Fibroblast of skin of left quadriceps (primary cell): ENCODE results near the gene HLA-DOB.

Source experiments
- DNase-seq, 2 experiments: peaks; one replicate each; pipeline ENCODE4 v3.0.0-alpha.2; 2013; ENCODE audit warnings: low read depth in 2 of 2

HLA-DOB gene

GRCh38 chr6:32843331-32843978 lies 26.7 kb upstream of the HLA-DOB start:
- no peak for DNase-seq

GRCh38 chr6:32842690-32843089 lies 25.9 kb upstream of the HLA-DOB start:
- no peak for DNase-seq

DNA sequence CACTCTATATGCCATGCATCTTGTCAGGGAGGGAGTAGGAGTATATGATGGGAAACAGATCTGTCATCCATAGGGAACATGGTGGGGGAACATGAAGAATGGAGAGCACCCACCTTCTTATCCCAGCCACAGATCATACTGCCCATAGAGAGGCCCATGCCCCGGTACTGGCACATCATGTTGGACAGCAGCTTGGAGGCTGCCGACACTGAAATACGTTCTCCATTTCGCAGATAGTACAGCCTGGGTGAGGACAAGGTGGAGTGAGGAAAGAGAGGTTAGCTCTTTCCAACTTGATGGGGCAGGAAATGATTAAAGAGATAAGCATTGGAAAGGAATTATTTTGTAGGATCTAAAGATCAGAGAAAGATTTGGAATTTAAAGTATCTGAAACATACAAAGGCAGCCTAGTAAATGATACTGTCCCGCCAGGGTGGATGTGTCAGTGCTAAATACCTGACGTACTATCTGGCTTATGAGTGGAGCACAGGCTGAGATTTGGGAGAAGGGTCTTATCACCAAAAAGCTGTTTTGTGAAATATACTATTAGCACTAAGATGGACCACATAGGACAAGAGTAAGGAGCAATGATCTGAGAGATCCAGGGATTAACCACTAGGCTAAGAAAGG lies 25.3 kb upstream of the HLA-DOB start:
- DNase-seq, result no peak

DNA sequence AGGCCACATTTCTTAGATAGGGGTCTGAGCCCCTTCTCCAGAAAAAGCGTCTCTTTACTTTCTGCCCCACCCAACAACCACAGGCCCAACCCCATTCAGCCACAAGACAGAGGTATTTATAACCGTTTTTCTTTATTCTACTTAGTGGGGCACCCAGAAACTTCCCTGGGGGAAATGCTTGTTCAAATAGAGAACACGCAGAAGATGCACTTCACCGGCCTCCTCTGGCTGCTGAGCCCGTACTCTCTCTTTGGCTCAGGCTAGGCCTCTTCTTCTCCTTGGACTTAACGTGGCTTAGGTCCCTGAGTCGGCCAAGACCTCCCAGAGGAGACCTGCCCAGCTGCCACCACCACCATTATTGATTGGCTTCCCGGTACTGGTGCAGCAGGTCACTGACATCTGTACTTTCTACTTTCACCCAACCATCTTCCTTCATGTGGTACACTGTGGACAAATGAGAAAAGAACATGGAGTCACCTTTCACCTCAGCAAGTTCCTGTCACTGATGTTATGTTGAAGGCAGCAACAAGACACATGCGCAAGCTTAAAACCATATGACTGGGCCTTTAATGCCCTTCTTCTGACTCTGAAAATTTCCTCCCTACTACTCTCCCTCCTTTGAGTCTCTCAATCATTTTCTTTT lies 23.9 kb upstream of the HLA-DOB start:
- no peak for DNase-seq

- no peak for DNase-seq
Observed at GRCh38 chr6:32839356-32839755, 22.6 kb upstream of the HLA-DOB start.

DNA sequence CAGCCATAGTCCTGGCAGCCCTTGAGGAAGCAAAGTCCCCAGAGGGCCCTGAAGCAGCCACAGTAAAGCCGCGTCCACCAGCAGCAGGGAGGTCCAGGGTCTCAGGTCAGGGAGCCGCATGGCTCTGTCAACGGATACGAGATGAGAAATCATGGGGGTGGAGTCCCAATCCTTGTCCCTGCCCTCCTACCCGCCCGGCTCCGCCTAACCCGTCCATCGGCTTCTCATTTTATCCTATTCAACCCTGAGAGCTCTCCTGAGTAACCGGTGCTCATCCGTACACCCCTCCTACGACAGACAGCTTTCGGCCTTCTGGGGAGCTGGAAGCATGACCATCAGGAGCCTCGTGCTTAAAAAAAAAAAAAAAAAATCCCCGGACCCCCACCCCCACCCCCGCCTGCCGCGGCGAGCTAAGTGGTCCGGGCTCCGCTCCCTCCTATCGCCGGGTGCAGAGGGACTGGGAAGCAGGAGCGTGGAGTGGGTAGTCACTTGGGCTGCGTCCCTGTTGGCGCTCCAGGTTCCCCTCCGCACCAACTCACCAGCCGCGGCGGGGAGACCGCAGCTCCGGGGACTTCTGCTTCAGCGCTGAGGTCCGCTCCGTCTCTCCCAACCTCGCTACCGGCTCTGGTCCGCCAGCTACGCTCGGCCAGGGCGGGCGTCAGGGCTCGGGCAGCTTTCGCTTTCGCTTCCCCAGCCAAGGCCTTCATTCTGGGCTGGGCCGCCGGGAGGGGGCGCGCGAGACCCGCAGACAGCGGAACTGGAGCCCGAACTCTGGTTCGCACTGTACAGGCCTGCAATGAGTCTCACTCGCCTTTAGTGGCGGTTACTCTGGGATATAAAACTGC lies 21.5 kb upstream of the HLA-DOB start, which contains the start of gene TAP2:
TAP2 (minus strand) TSS at position 626 of the 845 bp plus-strand sequence; CDS start at position 120, 506 bp downstream.
- peak; percentile 77 to 78 for DNase-seq

DNA sequence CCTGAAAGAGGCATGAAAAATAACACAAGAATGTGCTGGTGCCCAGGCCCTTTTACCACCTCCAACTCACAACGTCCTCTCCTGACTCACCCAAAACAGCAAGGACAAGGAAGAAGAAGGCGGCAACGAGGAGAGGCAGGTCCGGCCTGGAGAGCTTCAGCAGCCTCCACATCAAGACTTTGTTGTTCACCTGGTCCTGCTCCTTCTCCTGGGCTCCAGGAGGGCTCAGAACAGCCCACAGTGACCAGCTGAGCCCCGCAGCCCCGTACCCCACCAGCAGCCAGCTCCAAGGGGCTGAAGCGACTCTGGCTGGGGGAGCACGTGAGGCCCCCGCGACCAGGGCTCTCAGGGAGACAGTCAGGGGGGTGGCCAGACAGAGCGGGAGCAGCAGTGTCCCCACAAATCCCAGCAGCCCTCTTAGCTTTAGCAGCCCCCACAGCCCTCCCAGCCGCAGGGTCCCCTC lies 20.9 kb upstream of the HLA-DOB start:
- DNase-seq, result no peak

DNA sequence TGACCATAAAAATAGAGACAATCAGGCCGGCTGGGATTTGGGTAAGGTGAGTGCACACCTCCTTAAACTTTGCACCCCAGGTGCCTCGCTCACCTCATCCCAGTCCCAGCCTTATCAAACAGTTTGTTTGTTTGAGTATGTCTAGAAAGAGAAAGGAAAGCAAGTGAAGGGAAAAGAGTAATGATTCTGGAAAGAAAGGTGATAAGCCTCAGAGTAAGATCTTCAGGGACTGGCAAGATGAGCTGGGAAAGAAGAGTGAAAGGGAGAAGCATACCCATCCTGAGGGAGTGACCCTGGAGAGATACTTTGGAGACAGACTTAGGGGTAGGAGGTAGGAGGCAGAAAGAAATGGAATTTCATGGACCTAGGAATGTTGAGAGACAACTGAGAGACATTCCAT lies 20.1 kb upstream of the HLA-DOB start:
- no peak for DNase-seq

DNA sequence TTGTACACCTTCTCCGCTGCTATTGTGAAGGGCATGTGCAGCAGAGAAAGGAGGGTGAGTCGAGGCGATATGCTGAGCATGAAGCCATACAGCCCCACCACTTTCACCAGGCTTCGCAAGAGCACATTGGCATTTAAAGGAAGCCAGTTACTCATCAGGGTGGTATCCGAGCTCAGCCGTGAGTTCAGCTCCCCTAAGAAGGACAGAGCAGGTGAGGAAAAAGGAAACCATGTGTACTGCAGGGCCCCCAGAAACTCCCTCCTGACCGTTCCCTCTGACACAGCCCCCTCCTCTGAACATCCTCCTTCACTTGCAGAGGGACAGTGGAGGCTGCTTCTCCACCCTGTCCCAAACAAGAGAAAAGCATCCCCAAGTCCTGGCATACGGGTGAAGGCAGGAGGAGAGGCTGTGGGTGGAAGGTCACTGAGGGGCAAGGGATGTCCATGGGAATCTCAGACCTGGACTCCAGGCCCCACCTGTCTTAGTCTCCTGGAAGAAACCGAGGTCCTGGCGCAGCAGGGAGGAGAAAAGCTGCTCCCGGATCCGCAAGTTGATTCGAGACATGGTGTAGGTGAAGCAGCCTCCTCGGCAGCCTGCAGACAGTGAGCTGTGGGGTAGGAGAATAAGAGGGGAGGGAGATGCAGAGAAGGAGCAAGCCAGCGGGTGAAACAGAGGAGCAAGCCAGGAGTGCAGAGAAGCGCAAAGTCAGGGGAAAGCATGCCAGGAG lies 18.5 kb upstream of the HLA-DOB start:
- DNase-seq, result no peak

- no peak for DNase-seq
Observed at GRCh38 chr6:32833664-32834063, 16.9 kb upstream of the HLA-DOB start.

DNA sequence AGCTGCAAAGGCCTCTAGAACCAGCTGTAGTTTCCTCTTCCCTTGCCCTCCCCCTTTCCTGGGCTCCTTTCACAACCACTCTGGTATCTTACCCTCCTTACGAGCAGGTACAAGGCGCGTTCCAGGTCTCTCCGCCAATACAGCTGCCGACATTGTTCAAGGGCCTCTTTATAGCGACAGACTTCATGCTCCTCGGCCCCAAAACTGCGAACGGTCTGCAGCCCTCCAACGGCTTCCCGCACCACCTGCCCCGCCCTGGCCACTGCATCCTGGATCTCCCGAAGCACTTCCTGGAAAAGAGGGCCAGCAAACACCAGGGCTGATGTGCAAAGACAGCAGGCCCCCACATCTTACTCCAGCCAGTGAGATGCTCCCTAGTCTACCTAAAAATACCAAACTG lies 15.7 kb upstream of the HLA-DOB start:
- no peak for DNase-seq

GRCh38 chr6:32830936-32831335 lies 14.1 kb upstream of the HLA-DOB start:
- no peak for DNase-seq

DNA sequence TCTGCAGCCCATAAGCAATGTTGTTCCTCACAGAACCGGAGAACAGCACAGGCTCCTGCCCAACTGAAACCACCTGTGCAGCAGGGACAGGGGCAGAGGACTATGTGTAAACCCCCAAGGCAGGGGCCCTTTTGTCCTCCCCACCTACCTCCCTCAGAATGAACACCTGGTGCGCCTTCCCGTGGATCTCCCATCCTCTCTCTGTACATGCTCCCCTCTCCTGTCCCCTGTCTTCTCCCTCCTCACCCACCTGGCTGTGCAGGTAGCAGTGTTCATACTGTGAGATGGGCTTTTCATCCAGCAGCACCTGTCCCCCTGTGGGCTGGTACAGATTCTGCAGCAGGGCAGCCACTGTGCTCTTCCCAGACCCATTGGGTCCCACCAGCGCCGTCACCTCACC lies 13.2 kb upstream of the HLA-DOB start:
- no peak for DNase-seq

DNA sequence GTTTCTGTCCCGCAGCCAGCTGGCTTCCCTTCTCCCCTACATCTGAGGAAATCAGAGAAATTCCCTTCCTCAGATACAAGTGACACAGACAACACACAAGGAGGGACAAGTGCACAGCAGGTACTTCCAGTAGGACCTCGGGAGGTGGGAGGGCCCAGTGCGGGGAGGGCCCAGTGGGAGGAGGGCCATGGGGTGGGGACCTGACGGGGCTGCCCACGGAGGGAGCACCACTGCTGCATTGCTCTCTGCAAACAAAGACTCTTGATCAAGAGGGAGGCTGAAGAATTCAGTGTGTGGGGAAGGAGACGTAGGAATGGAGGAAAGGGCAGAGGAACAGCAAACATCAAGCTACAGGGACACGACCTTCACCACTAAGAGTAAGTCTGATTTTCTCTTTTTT lies 12.7 kb upstream of the HLA-DOB start:
- DNase-seq, result no peak

DNA sequence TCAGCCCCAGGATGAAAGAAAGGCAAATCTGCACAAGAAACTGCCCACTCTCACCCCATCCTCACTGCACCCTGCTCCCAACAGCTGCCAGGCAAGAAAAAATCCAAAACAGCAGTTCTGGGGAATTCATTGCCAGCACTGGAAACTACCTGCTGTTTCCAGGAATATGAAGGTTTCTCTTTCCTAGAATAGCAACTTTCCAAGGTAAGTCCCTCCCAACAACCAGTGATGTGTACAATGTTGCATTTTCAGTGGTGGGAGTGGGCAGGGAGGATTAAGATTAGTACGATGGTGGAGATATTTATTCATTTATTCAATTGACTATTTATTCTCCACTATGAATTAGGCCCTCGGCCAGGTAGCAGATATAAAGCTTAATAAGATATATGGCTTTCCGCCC lies 10.2 kb upstream of the HLA-DOB start:
- no peak for DNase-seq

DNA sequence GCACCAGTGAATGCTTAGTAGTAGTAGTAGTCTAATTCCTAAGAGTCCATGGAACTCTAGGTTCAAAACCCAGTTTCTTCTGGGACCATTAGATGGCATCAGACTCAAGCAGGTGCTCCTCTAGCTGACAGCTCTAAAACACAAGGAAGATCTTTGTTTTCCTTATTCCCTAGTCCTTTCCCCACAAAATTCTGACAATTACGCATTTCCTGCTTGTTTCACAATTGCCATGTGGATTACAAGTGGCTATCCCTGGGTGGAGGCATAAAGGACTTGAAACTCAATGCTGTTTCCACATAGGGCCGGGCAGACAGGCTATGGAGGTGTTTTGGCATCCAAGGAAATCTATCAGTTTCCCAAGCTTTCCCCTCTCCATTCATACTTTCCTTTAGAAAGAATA lies 9.2 kb upstream of the HLA-DOB start:
- DNase-seq, result peak; percentile 24 to 34

- peak; percentile 34 to 36 for DNase-seq
Observed at GRCh38 chr6:32819729-32820128, 2.9 kb upstream of the HLA-DOB start.

- DNase-seq, result no peak
Observed at GRCh38 chr6:32818867-32819266, 2.1 kb upstream of the HLA-DOB start.

GRCh38 chr6:32815996-32816395 lies 806 bp downstream of the HLA-DOB start:
- DNase-seq, result no peak

GRCh38 chr6:32815115-32815514 lies 1.7 kb downstream of the HLA-DOB start:
- DNase-seq, result peak; percentile 21 to 25

- no peak for DNase-seq
Observed at GRCh38 chr6:32814145-32814544, 2.7 kb downstream of the HLA-DOB start.
